DMS153 treated with DMSO at 0.1 percent for 48 hours (cell line): ENCODE data around the gene GPR21.

ENCODE experiments used
- DNase-seq: peaks from one replicate; lab custom pipeline; 2025; ENCODE audit not compliant: unreplicated experiment; lab: John Stamatoyannopoulos, UW

GPR21 gene

DNA sequence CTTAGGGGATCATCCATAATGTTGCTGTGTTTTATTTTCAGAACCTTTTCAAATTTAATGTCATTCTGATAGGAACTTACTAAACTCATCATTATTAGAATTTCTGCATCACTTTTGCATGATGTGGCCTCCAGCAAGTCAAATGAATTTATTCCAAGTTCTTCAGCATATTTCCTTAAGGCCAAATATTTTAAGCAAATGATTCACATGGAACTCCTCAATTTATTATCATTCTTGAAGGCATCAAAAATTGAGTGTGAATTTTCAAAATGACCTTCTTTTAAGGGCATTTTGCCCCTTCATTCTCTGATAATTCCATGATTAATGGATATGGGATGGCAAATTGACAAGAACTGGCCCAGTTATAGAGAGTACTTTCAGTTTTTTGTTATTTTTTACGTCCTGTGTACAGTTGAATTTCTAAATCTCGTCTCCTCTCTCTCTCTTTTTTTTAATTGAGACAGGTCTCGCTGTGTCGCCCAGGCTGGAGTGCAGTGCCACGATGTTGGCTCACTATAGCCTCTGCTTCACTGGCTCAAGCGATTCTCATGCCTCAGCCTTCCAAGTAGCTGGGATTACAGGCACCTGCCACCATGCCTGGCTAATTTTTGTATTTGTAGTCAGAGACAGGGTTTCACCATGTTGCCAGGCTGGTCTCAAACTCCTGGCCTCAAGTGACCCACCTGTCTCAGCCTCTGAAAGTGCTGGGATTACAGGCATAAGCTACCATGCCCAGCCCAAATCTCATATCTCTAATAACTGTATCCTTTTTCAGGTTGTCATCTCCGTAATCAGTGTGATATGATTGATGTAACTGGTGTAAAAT lies 29.1 kb downstream of the GPR21 start:
- DNase-seq: no peak

DNA sequence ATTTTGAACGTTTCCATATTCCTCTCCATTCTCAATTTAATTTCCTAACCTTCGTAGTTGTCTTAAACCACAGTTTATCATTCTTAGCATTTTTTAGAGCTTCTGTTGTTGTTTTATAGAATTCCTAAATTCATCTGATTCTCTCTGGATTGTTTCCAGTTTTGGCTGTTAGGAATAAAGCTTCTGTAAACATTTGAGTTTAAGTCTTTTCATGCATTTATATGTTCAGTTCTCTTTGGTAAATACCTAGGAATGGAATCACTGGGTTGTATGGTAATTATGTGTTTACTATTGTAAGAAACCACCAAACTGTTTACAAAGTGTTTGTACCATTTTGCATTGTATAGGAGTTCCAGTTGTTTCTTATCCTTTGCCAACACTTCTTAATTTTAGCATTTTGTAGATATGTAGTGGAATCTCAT lies 29.7 kb downstream of the GPR21 start:
- DNase-seq: no peak

- DNase-seq: no peak
Observed at GRCh38 chr9:123063896-123064295, 30.4 kb downstream of the GPR21 start.

DNA sequence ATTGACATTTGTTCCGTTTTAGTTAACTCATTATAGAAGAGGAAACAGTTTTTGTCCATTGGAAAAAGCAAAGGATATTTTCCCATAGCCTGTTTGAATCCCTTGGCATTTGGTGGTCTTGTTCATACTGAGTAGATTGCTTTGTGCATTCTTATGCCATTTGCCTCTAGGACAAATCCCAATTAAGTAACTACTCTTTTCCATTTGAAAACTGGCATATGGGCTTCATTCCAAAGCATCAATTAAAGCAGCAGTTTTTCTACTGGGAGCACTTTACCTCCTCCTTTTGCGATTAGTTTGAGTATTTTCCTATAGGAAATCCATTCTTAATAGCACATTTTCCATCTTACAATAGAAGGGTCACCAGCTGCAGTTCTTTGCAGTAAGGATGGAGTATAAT lies 31.2 kb downstream of the GPR21 start:
- DNase-seq: no peak

- DNase-seq: no peak
Observed at GRCh38 chr9:123065196-123065595, 31.7 kb downstream of the GPR21 start.

GRCh38 chr9:123067136-123067535 lies 33.7 kb downstream of the GPR21 start:
- no peak for DNase-seq

DNA sequence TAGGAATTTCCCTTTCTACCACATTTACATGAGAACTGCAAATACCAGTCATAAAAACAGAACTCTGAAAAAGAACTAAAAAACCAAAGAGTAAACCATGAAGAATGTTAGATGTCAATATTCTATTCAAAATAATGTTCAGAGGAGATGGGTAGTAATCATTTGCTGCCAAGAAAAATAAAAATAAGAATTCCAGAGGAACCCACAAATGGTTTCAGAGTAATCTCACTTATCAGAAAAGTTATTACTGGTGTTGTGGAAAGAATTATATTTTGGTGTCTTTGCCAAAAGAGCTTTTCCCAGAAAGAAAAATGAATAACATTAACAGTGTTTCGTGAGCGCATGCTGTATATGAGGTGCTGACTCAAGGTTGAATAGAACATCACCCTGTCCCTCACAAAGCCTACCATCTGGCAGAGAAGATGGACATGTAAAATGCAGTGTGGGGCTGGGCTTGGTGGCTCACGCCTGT lies 35.6 kb downstream of the GPR21 start:
- DNase-seq: no peak

DNA sequence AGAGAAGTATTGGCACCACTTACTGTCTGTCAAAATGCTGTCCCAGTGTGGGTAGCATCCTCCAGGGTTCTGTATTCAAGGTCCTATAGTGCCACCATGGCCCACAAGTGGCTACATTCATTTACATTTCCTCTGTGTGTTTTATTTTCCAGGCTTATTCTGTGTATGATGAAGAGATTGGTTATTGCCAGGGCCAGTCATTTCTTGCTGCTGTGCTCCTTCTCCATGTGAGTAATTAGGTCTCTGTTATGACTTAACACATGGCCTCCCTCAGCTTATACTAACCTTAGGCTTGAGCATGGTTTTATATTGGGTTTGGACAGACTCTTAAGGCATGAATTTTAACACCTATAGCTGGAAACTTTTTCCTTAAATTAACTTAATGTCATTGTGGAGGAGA lies 36.7 kb downstream of the GPR21 start:
- DNase-seq: no peak

- DNase-seq: no peak
Observed at GRCh38 chr9:123072407-123072995, 39.0 kb downstream of the GPR21 start.

DNA sequence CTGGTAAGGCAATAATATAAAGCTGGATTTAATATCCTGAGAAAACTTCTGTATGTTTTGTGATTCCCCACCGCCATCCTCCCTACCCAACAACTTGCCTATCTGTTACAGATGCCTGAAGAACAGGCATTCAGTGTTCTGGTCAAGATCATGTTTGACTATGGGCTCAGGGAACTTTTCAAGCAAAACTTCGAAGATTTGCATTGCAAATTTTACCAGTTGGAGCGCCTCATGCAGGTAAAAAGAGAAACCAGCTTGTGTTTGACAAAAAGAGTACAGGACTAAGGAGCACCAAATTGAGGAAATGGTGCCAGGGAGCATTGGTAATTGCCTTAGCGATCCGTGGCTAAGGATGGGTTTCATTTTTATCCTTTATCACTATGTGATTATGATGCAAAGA lies 40.0 kb downstream of the GPR21 start:
- no peak for DNase-seq

GRCh38 chr9:123073991-123074422 lies 40.5 kb downstream of the GPR21 start:
- no peak for DNase-seq

DNA sequence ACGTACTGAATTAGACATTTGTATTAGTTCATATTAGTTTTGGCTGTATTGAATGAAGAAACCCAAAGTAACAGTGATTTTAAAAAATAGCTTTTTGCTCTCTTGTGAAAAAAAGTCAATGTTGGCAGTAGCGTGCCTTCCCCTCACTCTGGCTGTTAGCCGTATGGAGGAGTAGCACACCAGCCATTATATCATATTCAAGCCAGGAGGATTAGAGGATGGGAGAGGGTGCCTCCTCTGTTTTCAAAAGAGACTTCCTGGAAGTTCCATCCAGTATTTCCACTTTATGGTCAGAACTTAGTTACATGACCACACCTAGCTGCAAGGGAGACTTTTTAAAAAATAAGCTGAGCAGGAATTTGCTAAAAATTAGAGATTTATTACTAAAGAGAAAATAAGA lies 41.2 kb downstream of the GPR21 start:
- no peak for DNase-seq

DNA sequence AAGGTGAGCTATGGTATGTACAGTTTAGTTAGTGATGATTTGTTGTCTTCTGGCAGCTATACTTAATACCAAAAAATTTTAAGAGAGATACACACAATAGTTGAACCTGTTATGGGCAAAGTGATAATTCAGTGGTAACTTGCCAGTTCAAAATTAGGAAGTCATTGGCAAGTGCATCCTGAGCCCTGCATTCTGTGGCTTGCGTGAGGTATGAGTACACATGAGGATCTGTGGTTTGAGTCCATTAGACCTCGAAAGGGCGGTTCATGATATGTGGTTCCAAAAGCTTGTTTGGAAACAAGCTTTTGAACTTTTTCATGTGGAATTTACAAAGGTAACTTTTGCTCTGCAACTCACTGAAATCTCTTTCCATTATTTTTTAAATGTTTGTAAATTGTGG lies 47.0 kb downstream of the GPR21 start:
- no peak for DNase-seq

GRCh38 chr9:123081824-123082223 lies 48.4 kb downstream of the GPR21 start:
- DNase-seq: no peak

DNA sequence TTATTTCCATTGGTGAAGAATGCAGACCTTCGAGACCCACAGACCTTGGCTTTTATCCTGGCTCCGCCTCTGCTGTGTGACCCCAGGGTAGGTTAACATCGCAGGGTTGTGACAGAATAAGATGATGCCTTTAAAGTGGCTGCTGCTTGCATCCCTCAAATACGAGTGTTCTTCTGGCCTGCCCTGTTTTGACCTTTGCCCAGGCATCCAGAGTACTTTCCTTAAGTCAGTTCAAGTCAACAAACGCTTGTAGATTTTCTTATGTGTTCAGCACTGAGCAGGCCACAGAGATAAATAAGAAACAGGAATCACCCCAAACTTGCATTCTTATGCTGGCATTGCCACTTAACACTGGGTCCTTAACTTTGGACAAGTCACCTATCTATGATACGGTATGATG lies 50.2 kb downstream of the GPR21 start:
- DNase-seq: no peak

- DNase-seq: no peak
Observed at GRCh38 chr9:123084256-123084655, 50.8 kb downstream of the GPR21 start.
